IMR-90 (cell line): ENCODE measurements around the gene CAMTA1.

Experiments used
- BHLHE40 ChIP-seq: fragments of 150-350 bp; IDR thresholded peaks from 2 replicates; pipeline ENCODE4 v1.6.1; 2016; ENCODE audit warnings: mild to moderate bottlenecking, low read depth, low read length
- CEBPB ChIP-seq: IDR thresholded peaks from 2 replicates; pipeline ENCODE4 v1.6.1; 2012; ENCODE audit warnings: low read depth, low read length, improper control_type of control experiment
- CTCF ChIP-seq: conservative IDR thresholded peaks from 2 replicates; pipeline ENCODE4 v1.5.1; 2012; ENCODE audit warnings: mild to moderate bottlenecking, low read depth, low read length, improper control_type of control experiment
- FOS ChIP-seq: fragments of 150-350 bp; IDR thresholded peaks from 2 replicates; pipeline ENCODE4 v1.6.1; 2016; ENCODE audit warnings: low read depth, low read length
- MAFK ChIP-seq: IDR thresholded peaks from 2 replicates; pipeline ENCODE4 v1.6.1; 2012; ENCODE audit warnings: low read depth, low read length, improper control_type of control experiment
- MAZ ChIP-seq: IDR thresholded peaks from 2 replicates; pipeline ENCODE4 v1.6.1; 2012; ENCODE audit warnings: low read depth, mild to moderate bottlenecking, low read length, improper control_type of control experiment, moderate library complexity, borderline replicate concordance
- MXI1 ChIP-seq: IDR thresholded peaks from 2 replicates; pipeline ENCODE4 v1.6.1; 2012; ENCODE audit warnings: low read depth, mild to moderate bottlenecking, low read length, moderate library complexity, borderline replicate concordance
- POLR2A ChIP-seq: IDR thresholded peaks from 2 replicates; pipeline ENCODE4 v1.6.1; 2012; ENCODE audit warnings: mild to moderate bottlenecking, low read depth, low read length
- RAD21 ChIP-seq: IDR thresholded peaks from 2 replicates; pipeline ENCODE4 v1.6.1; 2012; ENCODE audit warnings: low read length, improper control_type of control experiment
- RCOR1 ChIP-seq: IDR thresholded peaks from 2 replicates; pipeline ENCODE4 v1.6.1; 2012; ENCODE audit warnings: mild to moderate bottlenecking, low read length, improper control_type of control experiment; ENCODE audit not compliant: insufficient replicate concordance
- RFX5 ChIP-seq: IDR thresholded peaks from 2 replicates; pipeline ENCODE4 v1.8.0; 2012; ENCODE audit warnings: low read depth, mild to moderate bottlenecking, low read length, moderate library complexity
- USF2 ChIP-seq: fragments of 150-350 bp; IDR thresholded peaks from 2 replicates; pipeline ENCODE4 v1.6.1; 2017; ENCODE audit warnings: mild to moderate bottlenecking, antibody characterized with exemption, low read length, low read depth

GRCh38 chr1:7363450-7363849, 578.2 kb downstream of the CAMTA1 start:
- TF ChIP-seq USF2, result no peak
- no peak for TF ChIP-seq CTCF
- no peak for TF ChIP-seq POLR2A
- TF ChIP-seq RCOR1, result no peak
- no peak for TF ChIP-seq CEBPB
- TF ChIP-seq MAZ, result no peak
- no peak for TF ChIP-seq MAFK
- no peak for TF ChIP-seq FOS
- no peak for TF ChIP-seq BHLHE40
- no peak for TF ChIP-seq MXI1
- no peak for TF ChIP-seq RAD21
- TF ChIP-seq RFX5, result no peak
